Endothelial cell of umbilical vein (primary cell): ENCODE results near the gene NMT2. TPM values are rescaled to one million over a fixed set of nuclear protein-coding genes. Genes with fewer than 3 reads are reported as not detected.

ENCODE experiments used
- BruUV-seq: library from RNA; stranded (reverse); fragments of 400-500 nt; replicated peaks from 2 replicates; lab custom pipeline; 2021; lab: Mats Ljungman, UMichigan
- CTCF ChIA-PET: fragments of 300-600, 350-600 bp; sonication (Branson Sonifier 250); formaldehyde crosslinking; loops from one replicate; lab custom pipeline; 2021; ENCODE audit warnings: antibody characterized with exemption, inconsistent platforms; lab: Charles Lee
- POLR2A ChIA-PET: fragments of 300-600, 350-600 bp; sonication (Branson Sonifier 250); formaldehyde crosslinking; loops from one replicate; lab custom pipeline; 2021; ENCODE audit warnings: antibody characterized with exemption, inconsistent platforms; lab: Charles Lee
- DNase-seq: peaks from one replicate; pipeline ENCODE4 v3.0.0-alpha.2; 2011; ENCODE audit warnings: low read depth, low spot score
- FAIRE-seq: peaks from 2 replicates; lab custom pipeline; 2011; peaks lifted over from hg19 to GRCh38; lab: Jason Lieb, UNC
- H2AFZ ChIP-seq: 2 replicates; pipeline ENCODE4 v1.6.0; 2012; ENCODE audit warnings: low read depth, low read length, control low read depth, inconsistent platforms
- H3K27ac ChIP-seq: 2 replicates; pipeline ENCODE4 v1.5.1; 2011; ENCODE audit warnings: low read depth, mild to moderate bottlenecking, control low read depth, low read length, moderate library complexity; ENCODE audit not compliant: insufficient read depth
- H3K27me3 ChIP-seq, 2 experiments: 2 replicates each; pipeline versions ENCODE4 v1.6.0 to v1.6.1; 2011; ENCODE audit warnings: low read length in 2 of 2, mixed read lengths in 1 of 2; ENCODE audit not compliant: control insufficient read depth in 2 of 2, insufficient read depth in 2 of 2
- H3K36me3 ChIP-seq, 2 experiments: 2 replicates in 1 of 2; 3 replicates in 1 of 2; pipeline ENCODE4 v1.5.1; 2011; ENCODE audit warnings: low read length in 2 of 2, mild to moderate bottlenecking in 1 of 2, moderate library complexity in 1 of 2; ENCODE audit not compliant: control insufficient read depth in 2 of 2, insufficient read depth in 2 of 2; ENCODE audit errors: extremely low read depth in 1 of 2
- H3K4me1 ChIP-seq: 3 replicates; pipeline ENCODE4 v1.5.1; 2011; ENCODE audit warnings: mild to moderate bottlenecking, low read length; ENCODE audit not compliant: control insufficient read depth, insufficient read depth; ENCODE audit errors: extremely low read depth
- H3K4me2 ChIP-seq: 2 replicates; pipeline ENCODE4 v1.6.1; 2011; ENCODE audit warnings: low read length, control low read depth, mixed read lengths; ENCODE audit not compliant: insufficient read depth
- H3K4me3 ChIP-seq, 3 experiments: fragments of 200-600 bp in 1 of 3; sonication (generic), shearing (Covaris generic) in 1 of 3; replicated peaks in 1 of 3; 2 replicates each; pipeline ENCODE4 v1.5.1; 2011 to 2016; ENCODE audit warnings: control low read depth in 3 of 3, low read length in 3 of 3, mild to moderate bottlenecking in 2 of 3, inconsistent platforms in 1 of 3, low read depth in 1 of 3, moderate library complexity in 1 of 3; ENCODE audit not compliant: insufficient read depth in 1 of 3
- H3K79me2 ChIP-seq: 2 replicates; pipeline ENCODE4 v1.6.0; 2012; ENCODE audit warnings: low read length, inconsistent platforms; ENCODE audit not compliant: control insufficient read depth, insufficient read depth
- H3K9ac ChIP-seq: replicated peaks from 2 replicates; pipeline ENCODE3; 2011; ENCODE audit warnings: low read length, control low read depth; ENCODE audit not compliant: insufficient read depth; ENCODE audit errors: extremely low read depth
- H3K9me1 ChIP-seq: replicated peaks from 3 replicates; pipeline ENCODE4 v1.6.0; 2011; ENCODE audit warnings: mild to moderate bottlenecking, low read length; ENCODE audit not compliant: control insufficient read depth, insufficient read depth; ENCODE audit errors: extremely low read depth
- H3K9me3 ChIP-seq: replicated peaks from 2 replicates; pipeline ENCODE4 v1.5.1; 2012; ENCODE audit warnings: low read length, inconsistent platforms; ENCODE audit not compliant: control insufficient read depth, insufficient read depth
- H4K20me1 ChIP-seq: replicated peaks from 2 replicates; pipeline ENCODE3; 2011; ENCODE audit warnings: mild to moderate bottlenecking, low read length; ENCODE audit not compliant: control insufficient read depth, insufficient read depth; ENCODE audit errors: extremely low read depth
- GATA2 ChIP-seq: IDR thresholded peaks from 2 replicates; pipeline ENCODE4 v1.7.0; 2011; ENCODE audit warnings: low read depth, mild to moderate bottlenecking, moderate library complexity, mixed read lengths, low read length; ENCODE audit not compliant: insufficient read length, insufficient read depth
- JUN ChIP-seq: IDR thresholded peaks from 2 replicates; pipeline ENCODE4 v1.6.1; 2011; ENCODE audit warnings: borderline replicate concordance, low read depth; ENCODE audit not compliant: insufficient read length, insufficient read depth
- POLR2AphosphoS5 ChIP-seq: IDR thresholded peaks from 2 replicates; pipeline ENCODE4 v1.6.1; 2012; ENCODE audit warnings: low read depth, mild to moderate bottlenecking, control low read depth, low read length, moderate library complexity; ENCODE audit not compliant: insufficient read depth
- dilution Hi-C: fragments of 300-500 bp; cut with MboI; formaldehyde crosslinking; loops from one replicate; pipeline ENCODE4 v1.15.0; 2019; ENCODE audit warnings: low sequenced_read_pairs; ENCODE audit not compliant: extremely low pct_ligation_motif_present
- intact Hi-C: fragments of 100-400 bp; cut with micrococcal nuclease; formaldehyde crosslinking; loops from one replicate; pipeline ENCODE4 v1.10.0; 2022
- polyA plus RNA-seq, 4 experiments: library from polyadenylated mRNA; depleted of rRNA in 3 of 4; stranded (reverse) in 3 of 4; unstranded in 1 of 4; fragments of >200 nt; gene quantifications; 2 replicates each; pipeline versions ENCODE4 v1.2.1 to v1.2.3, GENCODE V29; 2011 to 2012; ENCODE audit warnings: missing spikeins in 1 of 4
- total RNA-seq: library from RNA; stranded (reverse); gene quantifications from 2 replicates; pipeline ENCODE4 v1.2.3, GENCODE V29; 2021
- TF ChIP-seq, protein P1 (sequence below), 2 donors: IDR thresholded peaks; 1 replicate in 1 of 2; 2 replicates in 1 of 2; pipeline ENCODE4 v1.5.1; 2011; ENCODE audit warnings: low read length in 2 of 2, mild to moderate bottlenecking in 2 of 2, moderate library complexity in 2 of 2, control low read depth in 1 of 2, inconsistent platforms in 1 of 2, low read depth in 1 of 2; ENCODE audit not compliant: insufficient read depth in 1 of 2; ENCODE audit errors: extremely low read depth in 1 of 2

NMT2 gene
- total and polyA plus RNA-seq, 2 donors (not counting 3 experiments of a cell fraction or from before 2014, with no cell fraction given), result 39.0 to 109 TPM

DNA sequence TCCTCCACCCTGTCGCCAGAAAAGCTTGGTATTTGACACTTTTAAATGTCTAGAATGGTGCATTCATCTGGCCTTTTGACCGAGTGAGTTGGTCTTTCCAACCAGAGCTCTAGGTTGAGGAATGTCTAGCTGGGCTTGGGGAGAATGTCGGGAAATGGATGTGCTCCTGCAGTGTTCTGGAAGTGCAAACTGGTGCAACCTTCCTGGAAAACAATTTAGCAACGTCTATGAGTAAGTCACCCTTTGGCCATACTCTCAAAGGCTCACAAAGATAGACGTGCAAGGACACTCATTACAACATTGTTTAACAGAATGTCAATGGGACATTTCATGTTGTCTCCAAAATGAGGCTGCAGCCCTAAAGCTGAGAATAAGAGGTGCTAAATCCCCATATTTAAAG is 12.2 kb upstream of the NMT2 start:
- H2AFZ ChIP-seq, result no peak overlapping the region
- no peak for DNase-seq
- POLR2A ChIA-PET, result interaction anchor here (0.6 kb wide), 1 partner anchor 94 kb away, joined by 4 read pairs; no protein-coding TSS in a partner anchor
- H3K9me3 ChIP-seq, result no peaks in the 10 kb centered on the region
- H3K4me1 ChIP-seq, result no peaks in the 10 kb centered on the region
- FAIRE-seq, result no peak
- CTCF ChIA-PET, result interaction anchor here (0.5 to 1.1 kb wide), 2 partner anchors 12 to 195 kb away, joined by 3 to 4 read pairs; no protein-coding TSS in a partner anchor
- dilution Hi-C loops, result no loop called here
- TF ChIP-seq POLR2AphosphoS5, result no peak
- TF ChIP-seq, protein P1, sequence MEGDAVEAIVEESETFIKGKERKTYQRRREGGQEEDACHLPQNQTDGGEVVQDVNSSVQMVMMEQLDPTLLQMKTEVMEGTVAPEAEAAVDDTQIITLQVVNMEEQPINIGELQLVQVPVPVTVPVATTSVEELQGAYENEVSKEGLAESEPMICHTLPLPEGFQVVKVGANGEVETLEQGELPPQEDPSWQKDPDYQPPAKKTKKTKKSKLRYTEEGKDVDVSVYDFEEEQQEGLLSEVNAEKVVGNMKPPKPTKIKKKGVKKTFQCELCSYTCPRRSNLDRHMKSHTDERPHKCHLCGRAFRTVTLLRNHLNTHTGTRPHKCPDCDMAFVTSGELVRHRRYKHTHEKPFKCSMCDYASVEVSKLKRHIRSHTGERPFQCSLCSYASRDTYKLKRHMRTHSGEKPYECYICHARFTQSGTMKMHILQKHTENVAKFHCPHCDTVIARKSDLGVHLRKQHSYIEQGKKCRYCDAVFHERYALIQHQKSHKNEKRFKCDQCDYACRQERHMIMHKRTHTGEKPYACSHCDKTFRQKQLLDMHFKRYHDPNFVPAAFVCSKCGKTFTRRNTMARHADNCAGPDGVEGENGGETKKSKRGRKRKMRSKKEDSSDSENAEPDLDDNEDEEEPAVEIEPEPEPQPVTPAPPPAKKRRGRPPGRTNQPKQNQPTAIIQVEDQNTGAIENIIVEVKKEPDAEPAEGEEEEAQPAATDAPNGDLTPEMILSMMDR (IDR thresholded peaks at IDR 0.05; ENCODE audit: extremely low read depth in 1 of 2, insufficient read depth in 1 of 2, low read depth in 1 of 2, low read length in 2 of 2), result no peak
- intact Hi-C loops, result no loop called here
- H3K36me3 ChIP-seq, result no peaks in the 10 kb centered on the region
- H3K4me3 ChIP-seq, result no peak overlapping the region
- H3K27ac ChIP-seq, result no peak overlapping the region
- H3K4me2 ChIP-seq, result no peak overlapping the region
- H3K27me3 ChIP-seq, result peaks cover 2 to 3% of the 10 kb centered on the region in 2 experiments
- H3K9me1 ChIP-seq, result no peaks in the 10 kb centered on the region
- no peaks in the 10 kb centered on the region for H4K20me1 ChIP-seq
- BruUV-seq, result no TSS peak
- no peaks in the 10 kb centered on the region for H3K79me2 ChIP-seq
- no peak overlapping the region for H3K9ac ChIP-seq

GRCh38 chr10:15176269-15176668 is 7.8 kb upstream of the NMT2 start:
- Histone ChIP-seq H2AFZ (no peak overlapping the region), H3K27me3 (peaks cover 0 to 3% of the 10 kb centered on the region in 2 experiments), H3K4me3 (no peak overlapping the region), H3K4me2 (no peak overlapping the region), H3K9ac (no peak overlapping the region), H3K36me3 (no peaks in the 10 kb centered on the region), H4K20me1 (no peaks in the 10 kb centered on the region), H3K9me3 (no peaks in the 10 kb centered on the region), H3K4me1 (no peaks in the 10 kb centered on the region), H3K79me2 (no peaks in the 10 kb centered on the region), H3K27ac (no peak overlapping the region), H3K9me1 (no peaks in the 10 kb centered on the region)
- intact Hi-C loops, result no loop called here
- FAIRE-seq (no peak), DNase-seq (no peak)
- no TSS peak for BruUV-seq
- CTCF ChIA-PET, result no interaction called here
- POLR2A ChIA-PET, result no interaction called here
- dilution Hi-C loops, result no loop called here
- TF ChIP-seq POLR2AphosphoS5 (no peak), JUN (no peak), GATA2 (no peak)
